HepG2 (cell line): ENCODE measurements around the gene BCAR3. TPM values are rescaled to one million over a fixed set of nuclear protein-coding genes. Genes with fewer than 3 reads are reported as not detected.

Experiments used
- ATAC-seq: fragments of 200-7000 bp; cut with Tn5 transposase; 3 replicates; pipeline ENCODE4 v1.9.1; 2020; ENCODE audit warnings: mild to moderate bottlenecking, moderate library complexity
- BruUV-seq: library from RNA; stranded (reverse); fragments of 400-500 nt; replicated peaks from 2 replicates; lab custom pipeline; 2021; lab: Mats Ljungman, UMichigan
- CTCF ChIA-PET: fragments of 300-600 bp; formaldehyde crosslinking; extraction: SDS; loops from one replicate; lab custom pipeline; 2021; ENCODE audit warnings: low total read pairs, inconsistent platforms, low intra/inter-chr PET ratio; lab: Yijun Ruan, JAX
- POLR2A ChIA-PET: fragments of 350-600 bp; sonication (Branson Sonifier 250); formaldehyde crosslinking; loops from one replicate; lab custom pipeline; 2020; ENCODE audit warnings: antibody characterized with exemption, inconsistent platforms; lab: Yijun Ruan, JAX
- DNase-seq: peaks from one replicate; pipeline ENCODE4 v3.0.0-alpha.2; 2015; ENCODE audit warnings: low spot score
- FAIRE-seq: peaks from 3 replicates; lab custom pipeline; 2011; peaks lifted over from hg19 to GRCh38; lab: Jason Lieb, UNC
- H2AFZ ChIP-seq: one replicate; pipeline ENCODE4 v1.6.1; 2011; ENCODE audit warnings: low read length, inconsistent platforms
- H3K27ac ChIP-seq: fragments of 300-600 bp; 3 replicates; pipeline ENCODE4 v1.8.0; 2011; ENCODE audit warnings: mixed run types, mild to moderate bottlenecking, mixed read lengths, low read length, inconsistent platforms; ENCODE audit not compliant: insufficient read depth; ENCODE audit errors: extremely low read length
- H3K27me3 ChIP-seq, 2 experiments: fragments of 200-600 bp in 1 of 2; 2 replicates in 1 of 2; 3 replicates in 1 of 2; pipeline versions ENCODE4 v1.6.0 to v1.8.0; 2011; ENCODE audit warnings: low read length in 2 of 2, mild to moderate bottlenecking in 2 of 2, moderate library complexity in 2 of 2, inconsistent platforms in 1 of 2; ENCODE audit not compliant: insufficient read depth in 2 of 2, control insufficient read depth in 1 of 2
- H3K36me3 ChIP-seq, 2 experiments: fragments of 200-600 bp in 1 of 2; replicated peaks in 1 of 2; 2 replicates in 1 of 2; 3 replicates in 1 of 2; pipeline versions ENCODE4 v1.5.1 to v1.8.0; 2011; ENCODE audit warnings: low read length in 2 of 2, inconsistent platforms in 1 of 2; ENCODE audit not compliant: insufficient read depth in 2 of 2, control insufficient read depth in 1 of 2
- H3K4me1 ChIP-seq: 2 replicates; pipeline ENCODE4 v1.5.1; 2012; ENCODE audit warnings: low read length, inconsistent platforms; ENCODE audit not compliant: insufficient read depth
- H3K4me2 ChIP-seq: 2 replicates; pipeline ENCODE4 v1.6.0; 2011; ENCODE audit warnings: low read depth, low read length, inconsistent platforms
- H3K4me3 ChIP-seq, 3 experiments: fragments of 200-600 bp in 1 of 3; sonication (generic), shearing (Covaris generic) in 1 of 3; replicated peaks in 1 of 3; 2 replicates each; pipeline ENCODE4 v1.5.1; 2011 to 2016; ENCODE audit warnings: low read length in 3 of 3, inconsistent platforms in 2 of 3, low read depth in 2 of 3, mild to moderate bottlenecking in 2 of 3, control low read depth in 1 of 3, mixed read lengths in 1 of 3; ENCODE audit not compliant: insufficient read depth in 1 of 3
- H3K79me2 ChIP-seq: one replicate; pipeline ENCODE4 v1.6.1; 2011; ENCODE audit warnings: low read length, inconsistent platforms; ENCODE audit not compliant: insufficient read depth
- H3K9ac ChIP-seq: 2 replicates; pipeline ENCODE4 v1.6.0; 2011; ENCODE audit warnings: mild to moderate bottlenecking, low read depth, low read length, inconsistent platforms; ENCODE audit not compliant: insufficient read depth
- H3K9me3 ChIP-seq: 2 replicates; pipeline ENCODE4 v1.5.1; 2012; ENCODE audit warnings: mild to moderate bottlenecking, low read length
- H4K20me1 ChIP-seq: 2 replicates; pipeline ENCODE4 v1.6.0; 2011; ENCODE audit warnings: inconsistent platforms, mild to moderate bottlenecking, low read length, moderate library complexity; ENCODE audit not compliant: insufficient read depth
- MAFF ChIP-seq: IDR thresholded peaks from 2 replicates; pipeline ENCODE4 v1.6.1; 2011; ENCODE audit warnings: low read depth, low read length, improper control_type of control experiment
- MAFK ChIP-seq, 2 experiments: IDR thresholded peaks in 1 of 2; conservative IDR thresholded peaks in 1 of 2; 2 replicates each; pipeline ENCODE4 v1.6.1; 2011; ENCODE audit warnings: improper control_type of control experiment in 2 of 2, low read length in 2 of 2
- ZNF12 ChIP-seq: sonication (generic); formaldehyde crosslinking; IDR thresholded peaks from 2 replicates; pipeline ENCODE4 v1.5.0; 2020; ENCODE audit warnings: missing genetic modification reagents
- ZNF768 ChIP-seq: sonication (generic); formaldehyde crosslinking; IDR thresholded peaks from 2 replicates; pipeline ENCODE4 v1.4.0; 2020; ENCODE audit warnings: missing genetic modification reagents
- ZNF83 ChIP-seq: sonication (generic); formaldehyde crosslinking; IDR thresholded peaks from 2 replicates; pipeline ENCODE4 v1.4.0; 2020; ENCODE audit warnings: missing genetic modification reagents, mild to moderate bottlenecking, borderline replicate concordance
- in situ Hi-C: cut with HindIII; loops from 2 replicates; pipeline ENCODE4 v1.10.0; 2017; ENCODE audit warnings: low pct_unique_long_range_greater_than_20kb; ENCODE audit not compliant: extremely low pct_ligation_motif_present
- intact Hi-C: fragments of 100-400 bp; cut with micrococcal nuclease; formaldehyde crosslinking; loops from one replicate; pipeline ENCODE4 v1.10.0; 2022; ENCODE audit not compliant: unreplicated experiment
- polyA plus RNA-seq, 8 experiments: library from polyadenylated mRNA; depleted of rRNA in 3 of 8; stranded (reverse) in 7 of 8; unstranded in 1 of 8; fragments of >200 nt; fragmentation: Illumina TruSeq in 4 of 8; extraction: Trizol in 4 of 8; gene quantifications; 2 replicates each; pipeline versions ENCODE4 v1.2.1 to v1.2.3, GENCODE V29; 2011 to 2016; ENCODE audit warnings: low read depth in 4 of 8, missing spikeins in 1 of 8, mixed read lengths in 1 of 8; ENCODE audit not compliant: insufficient read depth in 1 of 8
- total RNA-seq, 5 experiments: library from RNA; depleted of rRNA; stranded (reverse); fragments of >200 nt; fragmentation: Illumina TruSeq; extraction: Trizol; gene quantifications; 2 replicates each; pipeline ENCODE4 v1.2.3, GENCODE V29; 2016; ENCODE audit warnings: low read depth in 1 of 5
- TF ChIP-seq, protein P1 (sequence below): sonication (generic); formaldehyde crosslinking; IDR thresholded peaks from 2 replicates; pipeline ENCODE4 v1.5.1; 2020; ENCODE audit warnings: mild to moderate bottlenecking, missing genetic modification reagents, borderline replicate concordance
- TF ChIP-seq, protein P2 (sequence below): sonication (generic); formaldehyde crosslinking; IDR thresholded peaks from 2 replicates; pipeline ENCODE4 v1.4.0; 2020; ENCODE audit warnings: missing genetic modification reagents, mild to moderate bottlenecking, borderline replicate concordance
- TF ChIP-seq, protein P3 (sequence below): sonication (generic); formaldehyde crosslinking; IDR thresholded peaks from 2 replicates; pipeline ENCODE4 v1.4.0; 2020; ENCODE audit warnings: missing genetic modification reagents, mild to moderate bottlenecking, borderline replicate concordance

BCAR3 gene
- total and polyA plus RNA-seq, 2 of the 13 experiments (the other 11 are each of a cell fraction or from before 2014, with no cell fraction given), result 3.6 to 4.8 TPM

DNA sequence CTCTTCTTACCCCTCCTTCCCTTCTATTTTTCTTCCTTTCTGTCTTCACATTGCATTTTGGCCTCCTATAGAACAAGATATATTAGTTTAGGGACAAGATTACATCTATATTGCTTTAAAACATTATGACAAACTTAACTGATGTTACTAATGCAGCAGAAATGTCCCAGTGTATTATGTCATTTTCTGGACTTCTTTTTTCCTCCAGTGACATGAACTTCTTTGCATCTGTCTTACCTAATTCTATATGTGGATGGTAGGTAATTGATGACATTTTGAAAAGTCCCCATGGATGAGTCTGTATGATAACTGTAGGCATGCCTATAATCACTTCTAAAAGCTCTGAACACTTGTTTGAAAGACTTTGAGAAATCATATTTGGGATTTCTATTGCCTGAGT, 144.2 kb downstream of the BCAR3 start (continued):
- TF ChIP-seq, protein P1, sequence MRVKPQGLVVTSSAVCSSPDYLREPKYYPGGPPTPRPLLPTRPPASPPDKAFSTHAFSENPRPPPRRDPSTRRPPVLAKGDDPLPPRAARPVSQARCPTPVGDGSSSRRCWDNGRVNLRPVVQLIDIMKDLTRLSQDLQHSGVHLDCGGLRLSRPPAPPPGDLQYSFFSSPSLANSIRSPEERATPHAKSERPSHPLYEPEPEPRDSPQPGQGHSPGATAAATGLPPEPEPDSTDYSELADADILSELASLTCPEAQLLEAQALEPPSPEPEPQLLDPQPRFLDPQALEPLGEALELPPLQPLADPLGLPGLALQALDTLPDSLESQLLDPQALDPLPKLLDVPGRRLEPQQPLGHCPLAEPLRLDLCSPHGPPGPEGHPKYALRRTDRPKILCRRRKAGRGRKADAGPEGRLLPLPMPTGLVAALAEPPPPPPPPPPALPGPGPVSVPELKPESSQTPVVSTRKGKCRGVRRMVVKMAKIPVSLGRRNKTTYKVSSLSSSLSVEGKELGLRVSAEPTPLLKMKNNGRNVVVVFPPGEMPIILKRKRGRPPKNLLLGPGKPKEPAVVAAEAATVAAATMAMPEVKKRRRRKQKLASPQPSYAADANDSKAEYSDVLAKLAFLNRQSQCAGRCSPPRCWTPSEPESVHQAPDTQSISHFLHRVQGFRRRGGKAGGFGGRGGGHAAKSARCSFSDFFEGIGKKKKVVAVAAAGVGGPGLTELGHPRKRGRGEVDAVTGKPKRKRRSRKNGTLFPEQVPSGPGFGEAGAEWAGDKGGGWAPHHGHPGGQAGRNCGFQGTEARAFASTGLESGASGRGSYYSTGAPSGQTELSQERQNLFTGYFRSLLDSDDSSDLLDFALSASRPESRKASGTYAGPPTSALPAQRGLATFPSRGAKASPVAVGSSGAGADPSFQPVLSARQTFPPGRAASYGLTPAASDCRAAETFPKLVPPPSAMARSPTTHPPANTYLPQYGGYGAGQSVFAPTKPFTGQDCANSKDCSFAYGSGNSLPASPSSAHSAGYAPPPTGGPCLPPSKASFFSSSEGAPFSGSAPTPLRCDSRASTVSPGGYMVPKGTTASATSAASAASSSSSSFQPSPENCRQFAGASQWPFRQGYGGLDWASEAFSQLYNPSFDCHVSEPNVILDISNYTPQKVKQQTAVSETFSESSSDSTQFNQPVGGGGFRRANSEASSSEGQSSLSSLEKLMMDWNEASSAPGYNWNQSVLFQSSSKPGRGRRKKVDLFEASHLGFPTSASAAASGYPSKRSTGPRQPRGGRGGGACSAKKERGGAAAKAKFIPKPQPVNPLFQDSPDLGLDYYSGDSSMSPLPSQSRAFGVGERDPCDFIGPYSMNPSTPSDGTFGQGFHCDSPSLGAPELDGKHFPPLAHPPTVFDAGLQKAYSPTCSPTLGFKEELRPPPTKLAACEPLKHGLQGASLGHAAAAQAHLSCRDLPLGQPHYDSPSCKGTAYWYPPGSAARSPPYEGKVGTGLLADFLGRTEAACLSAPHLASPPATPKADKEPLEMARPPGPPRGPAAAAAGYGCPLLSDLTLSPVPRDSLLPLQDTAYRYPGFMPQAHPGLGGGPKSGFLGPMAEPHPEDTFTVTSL (CRISPR knock-in tag), result no peak
- TF ChIP-seq, protein P2, sequence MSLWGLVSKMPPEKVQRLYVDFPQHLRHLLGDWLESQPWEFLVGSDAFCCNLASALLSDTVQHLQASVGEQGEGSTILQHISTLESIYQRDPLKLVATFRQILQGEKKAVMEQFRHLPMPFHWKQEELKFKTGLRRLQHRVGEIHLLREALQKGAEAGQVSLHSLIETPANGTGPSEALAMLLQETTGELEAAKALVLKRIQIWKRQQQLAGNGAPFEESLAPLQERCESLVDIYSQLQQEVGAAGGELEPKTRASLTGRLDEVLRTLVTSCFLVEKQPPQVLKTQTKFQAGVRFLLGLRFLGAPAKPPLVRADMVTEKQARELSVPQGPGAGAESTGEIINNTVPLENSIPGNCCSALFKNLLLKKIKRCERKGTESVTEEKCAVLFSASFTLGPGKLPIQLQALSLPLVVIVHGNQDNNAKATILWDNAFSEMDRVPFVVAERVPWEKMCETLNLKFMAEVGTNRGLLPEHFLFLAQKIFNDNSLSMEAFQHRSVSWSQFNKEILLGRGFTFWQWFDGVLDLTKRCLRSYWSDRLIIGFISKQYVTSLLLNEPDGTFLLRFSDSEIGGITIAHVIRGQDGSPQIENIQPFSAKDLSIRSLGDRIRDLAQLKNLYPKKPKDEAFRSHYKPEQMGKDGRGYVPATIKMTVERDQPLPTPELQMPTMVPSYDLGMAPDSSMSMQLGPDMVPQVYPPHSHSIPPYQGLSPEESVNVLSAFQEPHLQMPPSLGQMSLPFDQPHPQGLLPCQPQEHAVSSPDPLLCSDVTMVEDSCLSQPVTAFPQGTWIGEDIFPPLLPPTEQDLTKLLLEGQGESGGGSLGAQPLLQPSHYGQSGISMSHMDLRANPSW (CRISPR knock-in tag), result no peak
- TF ChIP-seq ZNF12 (CRISPR knock-in tag) (no peak), ZNF768 (CRISPR knock-in tag) (no peak)
- TF ChIP-seq, all 625 proteins: peak for 0

DNA sequence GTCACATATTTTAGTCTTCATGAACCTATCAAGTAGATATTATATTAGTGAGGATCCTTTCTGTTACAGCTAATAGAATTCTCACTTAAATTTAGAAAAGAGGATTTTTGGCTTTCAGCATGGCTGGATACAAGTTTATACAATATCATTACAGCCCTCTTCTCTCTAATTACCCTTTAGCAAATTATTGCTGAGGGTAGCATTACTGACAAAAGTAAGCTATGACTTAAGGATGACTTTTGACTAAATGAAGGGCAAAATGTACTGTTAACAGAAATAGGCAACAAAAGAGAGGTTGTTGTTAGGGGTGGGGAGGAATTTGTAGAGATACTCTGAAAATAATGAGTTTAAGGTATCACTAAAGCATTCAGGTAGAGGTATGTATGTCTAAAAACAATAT, 148.0 kb downstream of the BCAR3 start:
- CTCF ChIA-PET, result no interaction called here
- POLR2A ChIA-PET, result no interaction called here
- FAIRE-seq (no peak), ATAC-seq (no peak), DNase-seq (no peak)
- in situ Hi-C loops (no loop called here), intact Hi-C loops (no loop called here)
- no TSS peak for BruUV-seq
- no peak overlapping the region for H3K4me2 ChIP-seq
- no peaks in the 10 kb centered on the region for H3K79me2 ChIP-seq
- H3K27ac ChIP-seq, result no peak overlapping the region
- H3K9ac ChIP-seq, result no peak overlapping the region
- H3K4me3 ChIP-seq, result no peak overlapping the region
- no peak overlapping the region for H2AFZ ChIP-seq
- H3K27me3 ChIP-seq, result no peaks in the 10 kb centered on the region
- no peaks in the 10 kb centered on the region for H3K9me3 ChIP-seq
- H3K4me1 ChIP-seq, result no peaks in the 10 kb centered on the region
- peaks cover 5 to 31% of the 10 kb centered on the region in 2 experiments; a peak in 3 of 5 replicates for H3K36me3 ChIP-seq
- H4K20me1 ChIP-seq, result no peaks in the 10 kb centered on the region
- TF ChIP-seq MAFK (conservative IDR thresholded peaks at IDR 0.05 in 1 of 2, IDR thresholded peaks at IDR 0.05 in 1 of 2; ENCODE audit: low read length in 2 of 2) (peak; percentile 81), MAFF (peak; percentile 67), ZNF83 (no peak)
- TF ChIP-seq, protein P3, sequence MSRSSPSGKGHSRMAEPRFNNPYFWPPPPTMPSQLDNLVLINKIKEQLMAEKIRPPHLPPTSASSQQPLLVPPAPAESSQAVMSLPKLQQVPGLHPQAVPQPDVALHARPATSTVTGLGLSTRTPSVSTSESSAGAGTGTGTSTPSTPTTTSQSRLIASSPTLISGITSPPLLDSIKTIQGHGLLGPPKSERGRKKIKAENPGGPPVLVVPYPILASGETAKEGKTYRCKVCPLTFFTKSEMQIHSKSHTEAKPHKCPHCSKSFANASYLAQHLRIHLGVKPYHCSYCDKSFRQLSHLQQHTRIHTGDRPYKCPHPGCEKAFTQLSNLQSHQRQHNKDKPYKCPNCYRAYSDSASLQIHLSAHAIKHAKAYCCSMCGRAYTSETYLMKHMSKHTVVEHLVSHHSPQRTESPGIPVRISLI, result no peak
